Aorta (tissue), 5 donors: ENCODE data around the gene ATN1. TPM values are rescaled to one million over a fixed set of nuclear protein-coding genes. Genes with fewer than 3 reads are reported as not detected.

Experiments
- ATAC-seq: fragments of 200-7000 bp; cut with Tn5 transposase; one replicate; pipeline ENCODE4 v1.9.1; 2022; ENCODE audit warnings: moderate library complexity; ENCODE audit not compliant: low FRiP score
- DNase-seq, 2 donors: peaks; one replicate each; pipeline ENCODE4 v3.0.0-alpha.2; 2020
- H3K27ac ChIP-seq, 2 donors: one replicate each; pipeline ENCODE4 v1.5.1; 2013; ENCODE audit warnings: low read length in 2 of 2, mild to moderate bottlenecking in 2 of 2, moderate library complexity in 2 of 2, control low read depth in 1 of 2, inconsistent platforms in 1 of 2, low read depth in 1 of 2
- H3K27me3 ChIP-seq, 2 donors: one replicate each; pipeline ENCODE4 v1.6.1; 2013; ENCODE audit warnings: control low read depth in 1 of 2, low read length in 1 of 2, mild to moderate bottlenecking in 1 of 2, moderate library complexity in 1 of 2; ENCODE audit not compliant: insufficient read depth in 2 of 2, control insufficient read depth in 1 of 2
- H3K36me3 ChIP-seq, 2 donors: one replicate each; pipeline ENCODE4 v1.6.1; 2013; ENCODE audit warnings: control low read depth in 1 of 2, low read length in 1 of 2, mild to moderate bottlenecking in 1 of 2; ENCODE audit not compliant: insufficient read depth in 2 of 2, control insufficient read depth in 1 of 2
- H3K4me1 ChIP-seq, 2 donors: one replicate each; pipeline ENCODE4 v1.6.1; 2013; ENCODE audit warnings: low read length in 2 of 2, control low read depth in 1 of 2, mild to moderate bottlenecking in 1 of 2, moderate library complexity in 1 of 2; ENCODE audit not compliant: insufficient read depth in 2 of 2, control insufficient read depth in 1 of 2
- H3K4me3 ChIP-seq, 2 donors: one replicate each; pipeline ENCODE4 v1.5.1; 2013; ENCODE audit warnings: low read length in 2 of 2, control low read depth in 1 of 2, mild to moderate bottlenecking in 1 of 2
- H3K9me3 ChIP-seq: one replicate; pipeline ENCODE4 v1.6.1; 2013; ENCODE audit warnings: mild to moderate bottlenecking, low read length; ENCODE audit not compliant: control insufficient read depth
- WGBS, 2 donors: extraction: QIAGEN DNeasy Blood & Tissue Kit; methylation state at CpG; one replicate each; pipeline ENCODE4 v1.1.7; 2013; 5-methylcytosine and 5-hydroxymethylcytosine counted together
- intact Hi-C, 2 donors: fragments of 100-400 bp; cut with DNase I; formaldehyde crosslinking; loops; one replicate each; pipeline versions ENCODE4 v1.14.2 to v1.15.0; 2022
- polyA plus RNA-seq, 2 donors: library from polyadenylated mRNA; stranded (reverse); fragments of 200-250 nt; gene quantifications; one replicate each; pipeline ENCODE4 v1.2.3, GENCODE V29; 2013
- total RNA-seq, 2 donors: library from RNA; stranded (reverse); fragmentation: NEBNext Ultra II Directional; extraction: Animal tissue kit (Norgen Biotek cat#: 25700); gene quantifications; one replicate each; pipeline ENCODE4 v1.2.1, GENCODE V29; 2021
- donor health status: healthy with polysubstance abuse.
- donor health status: Bipolar disorder and iron deficiency.
- donor health status: DM: no; HTN: no; CAD: no.
- donor health status: DM: no; HTN: no; CAD: no.
- donor health status: DM: yes; HTN: yes; CAD: no.

The ATN1 gene
- total and polyA plus RNA-seq, 4 donors = 22.7 to 149 (median 142) TPM

GRCh38 chr12:6944381-6945186 is 16.8 kb downstream of the ATN1 start:
- Histone ChIP-seq H3K9me3 (no peaks in the 10 kb centered on the region), H3K4me1 (no peaks in the 10 kb centered on the region), H3K4me3 (peak overlapping the region; percentile 34 to 70), H3K27me3 (peaks cover 0 to 4% of the 10 kb centered on the region in 2 donors), H3K27ac (peak overlapping the region; percentile 93 to 99), H3K36me3 (peaks cover 0 to 3% of the 10 kb centered on the region in 2 donors)
- 1% methylated on average over 48 of the region's 48 CpGs for WGBS, 2 donors
- peak; percentile 90 for ATAC-seq
- intact Hi-C loops = loop anchor here (2.0 to 5.0 kb wide), 3 partner anchors 77 to 168 kb away; partner anchors contain the start of genes C1RL (in 1 of the 2) and TPI1 (in 1 of the 2)
- DNase-seq = peak; percentile 96 to 97

- H3K36me3 ChIP-seq = peaks cover 0 to 2% of the 10 kb centered on the region in 2 donors
- no peaks in the 10 kb centered on the region for H3K4me1 ChIP-seq
- WGBS, 2 donors = 81 to 84% methylated on average over 11 of the region's 11 CpGs
These were observed 17.9 kb downstream of the ATN1 start for GRCh38 chr12:6945613-6946012.

GRCh38 chr12:6946033-6946919 is 18.5 kb downstream of the ATN1 start:
- ATAC-seq = no peak
- intact Hi-C loops = loop anchor here in 1 of 2 donors (5.0 kb wide), 1 partner anchor 166 kb away; no protein-coding TSS in a partner anchor

More at GRCh38 chr12:6945613-6946012, 17.9 kb downstream of the ATN1 start:
- H3K27ac ChIP-seq = no peak overlapping the region
- intact Hi-C loops = loop anchor here (2.0 to 5.0 kb wide), 2 partner anchors 163 to 167 kb away; partner anchors contain the start of gene C1RL (in 1 of the 2)
- peaks cover 0 to 4% of the 10 kb centered on the region in 2 donors for H3K27me3 ChIP-seq
- ATAC-seq (no peak), DNase-seq (no peak)
- no peak overlapping the region for H3K4me3 ChIP-seq
- no peaks in the 10 kb centered on the region for H3K9me3 ChIP-seq

GRCh38 chr12:6946920-6947374 is 19.2 kb downstream of the ATN1 start:
- intact Hi-C loops = loop anchor here in 1 of 2 donors (5.0 kb wide), 1 partner anchor 165 kb away; no protein-coding TSS in a partner anchor
- DNase-seq (peak in 1 of 2 donors; percentile 71), ATAC-seq (no peak)
- 72 to 74% methylated on average over 8 of the region's 8 CpGs for WGBS, 2 donors
- H3K4me1 ChIP-seq = no peaks in the 10 kb centered on the region
- no peaks in the 10 kb centered on the region for H3K9me3 ChIP-seq
- H3K27ac ChIP-seq = no peak overlapping the region
- no peak overlapping the region for H3K4me3 ChIP-seq
- peaks cover 0 to 4% of the 10 kb centered on the region in 2 donors for H3K27me3 ChIP-seq
- no peaks in the 10 kb centered on the region for H3K36me3 ChIP-seq

More at GRCh38 chr12:6946033-6946919, 18.5 kb downstream of the ATN1 start:
- Histone ChIP-seq H3K4me1 (no peaks in the 10 kb centered on the region), H3K9me3 (no peaks in the 10 kb centered on the region), H3K36me3 (no peaks in the 10 kb centered on the region), H3K27me3 (peaks cover 0 to 4% of the 10 kb centered on the region in 2 donors), H3K27ac (no peak overlapping the region), H3K4me3 (no peak overlapping the region)
- 43% methylated on average over 32 of the region's 32 CpGs for WGBS, 2 donors
- DNase-seq = no peak

GRCh38 chr12:6947615-6948014 is 19.9 kb downstream of the ATN1 start:
- ATAC-seq (no peak), DNase-seq (peak; percentile 32 to 39)
- peaks cover 0 to 4% of the 10 kb centered on the region in 2 donors for H3K27me3 ChIP-seq
- intact Hi-C loops = loop anchor here in 1 of 2 donors (5.0 kb wide), 1 partner anchor 165 kb away; no protein-coding TSS in a partner anchor
- H3K27ac ChIP-seq = no peak overlapping the region
- H3K4me3 ChIP-seq = no peak overlapping the region
- no peaks in the 10 kb centered on the region for H3K36me3 ChIP-seq
- WGBS, 2 donors = 79 to 83% methylated on average over 8 of the region's 8 CpGs
- no peaks in the 10 kb centered on the region for H3K4me1 ChIP-seq
- H3K9me3 ChIP-seq = no peaks in the 10 kb centered on the region

GRCh38 chr12:6948873-6949594 is 21.3 kb downstream of the ATN1 start:
- Histone ChIP-seq H3K27me3 (peaks cover 0 to under 1% of the 10 kb centered on the region in 2 donors), H3K36me3 (no peaks in the 10 kb centered on the region), H3K4me3 (no peak overlapping the region), H3K4me1 (no peaks in the 10 kb centered on the region), H3K9me3 (no peaks in the 10 kb centered on the region), H3K27ac (no peak overlapping the region)
- WGBS, 2 donors = 84% methylated on average over 15 of the region's 15 CpGs
- peak; percentile 42 to 68 for DNase-seq
- ATAC-seq = no peak
- intact Hi-C loops = loop anchor here in 1 of 2 donors (5.0 kb wide), 1 partner anchor 163 kb away; no protein-coding TSS in a partner anchor

- no peaks in the 10 kb centered on the region for H3K27me3 ChIP-seq
- H3K4me3 ChIP-seq = no peak overlapping the region
- no peak overlapping the region for H3K27ac ChIP-seq
- 87 to 95% methylated on average over 1 of the region's 1 CpG for WGBS, 2 donors
- intact Hi-C loops = no loop called here
- DNase-seq (peak; percentile 4 to 42), ATAC-seq (no peak)
- H3K9me3 ChIP-seq = no peaks in the 10 kb centered on the region
- H3K36me3 ChIP-seq = no peaks in the 10 kb centered on the region
- H3K4me1 ChIP-seq = no peaks in the 10 kb centered on the region
These were observed 22.6 kb downstream of the ATN1 start for GRCh38 chr12:6950401-6950801.
